SK-N-SH (cell line): ENCODE data around the gene CNP. TPM values are rescaled to one million over a fixed set of nuclear protein-coding genes. Genes with fewer than 3 reads are reported as not detected.

Source experiments
- CTCF ChIA-PET: fragments of 300-600, 350-600 bp; formaldehyde crosslinking; extraction: SDS; loops from one replicate; lab custom pipeline; 2021; lab: Yijun Ruan, JAX
- POLR2A ChIA-PET: fragments of 350-600 bp; sonication (Branson Sonifier 250); formaldehyde crosslinking; extraction: SDS; loops from one replicate; lab custom pipeline; 2020; ENCODE audit warnings: antibody characterized with exemption, inconsistent platforms; lab: Yijun Ruan, JAX
- DNase-seq: peaks from one replicate; pipeline ENCODE4 v3.0.0; 2012
- H2AFZ ChIP-seq: fragments of 200-600 bp; sonication (generic); 2 replicates; pipeline ENCODE4 v1.8.1; 2016; ENCODE audit warnings: antibody characterized with exemption, mild to moderate bottlenecking, low read depth
- H3F3A ChIP-seq: fragments of 200-600 bp; sonication (generic); replicated peaks from 2 replicates; pipeline ENCODE3; 2016; ENCODE audit warnings: antibody characterized with exemption, mild to moderate bottlenecking; ENCODE audit not compliant: insufficient read depth
- H3K27ac ChIP-seq, 2 experiments: fragments of 200-500 bp in 1 of 2; fragments of 200-600 bp in 1 of 2; sonication (Bioruptor generic) in 1 of 2; sonication (generic), shearing (Covaris generic) in 1 of 2; 2 replicates each; pipeline versions ENCODE4 v1.5.1 to v1.6.1; 2014 to 2016; ENCODE audit warnings: low read depth in 2 of 2, inconsistent platforms in 1 of 2, low read length in 1 of 2, mild to moderate bottlenecking in 1 of 2, mixed read lengths in 1 of 2
- H3K27me3 ChIP-seq: fragments of 200-600 bp; sonication (generic), shearing (Covaris generic); 2 replicates; pipeline ENCODE4 v1.6.1; 2016; ENCODE audit warnings: mixed run types; ENCODE audit not compliant: insufficient read depth
- H3K36me3 ChIP-seq, 2 experiments: fragments of 200-500 bp in 1 of 2; fragments of 200-600 bp in 1 of 2; sonication (Bioruptor generic) in 1 of 2; sonication (generic) in 1 of 2; replicated peaks in 1 of 2; 2 replicates each; pipeline versions ENCODE3 to v1.5.1; 2014 to 2016; ENCODE audit warnings: low read length in 1 of 2, mild to moderate bottlenecking in 1 of 2; ENCODE audit not compliant: insufficient read depth in 2 of 2, control insufficient read depth in 1 of 2
- H3K4me1 ChIP-seq, 2 experiments: fragments of 200-500 bp in 1 of 2; fragments of 200-600 bp in 1 of 2; sonication (Bioruptor generic) in 1 of 2; sonication (generic), shearing (Covaris generic) in 1 of 2; 2 replicates each; pipeline versions ENCODE4 v1.5.1 to v1.6.1; 2014 to 2016; ENCODE audit warnings: low read depth in 1 of 2, low read length in 1 of 2, mixed run types in 1 of 2; ENCODE audit not compliant: insufficient read depth in 2 of 2, control insufficient read depth in 1 of 2
- H3K4me2 ChIP-seq: fragments of 200-600 bp; sonication (generic), shearing (Covaris generic); 2 replicates; pipeline ENCODE4 v1.6.1; 2017; ENCODE audit warnings: mixed run types
- H3K4me3 ChIP-seq, 2 experiments: fragments of 200-500 bp in 1 of 2; fragments of 200-600 bp in 1 of 2; sonication (Bioruptor generic) in 1 of 2; sonication (generic), shearing (Covaris generic) in 1 of 2; 2 replicates each; pipeline versions ENCODE4 v1.5.1 to v1.8.1; 2014 to 2016; ENCODE audit warnings: low read depth in 2 of 2, inconsistent platforms in 1 of 2, low read length in 1 of 2, mild to moderate bottlenecking in 1 of 2, mixed read lengths in 1 of 2, moderate library complexity in 1 of 2
- H3K79me2 ChIP-seq: fragments of 200-600 bp; sonication (generic); 2 replicates; pipeline ENCODE4 v1.8.1; 2017; ENCODE audit warnings: mild to moderate bottlenecking; ENCODE audit not compliant: insufficient read depth
- H3K9ac ChIP-seq: fragments of 200-600 bp; sonication (generic); 2 replicates; pipeline ENCODE4 v1.6.1; 2017; ENCODE audit warnings: mixed run types
- H3K9me2 ChIP-seq: fragments of 200-600 bp; sonication (generic); 2 replicates; pipeline ENCODE4 v1.6.1; 2017; ENCODE audit warnings: mixed run types
- H3K9me3 ChIP-seq: fragments of 200-600 bp; sonication (generic); 2 replicates; pipeline ENCODE4 v1.6.1; 2017; ENCODE audit warnings: mixed run types, mild to moderate bottlenecking, moderate library complexity
- H4K20me1 ChIP-seq: fragments of 200-600 bp; sonication (generic); 2 replicates; pipeline ENCODE4 v1.6.1; 2017; ENCODE audit warnings: mild to moderate bottlenecking, mixed run types; ENCODE audit not compliant: insufficient read depth
- CTCF ChIP-seq: fragments of 200-600 bp; sonication (generic); IDR thresholded peaks from 2 replicates; pipeline ENCODE4 v1.6.1; 2017; ENCODE audit warnings: antibody characterized with exemption, mild to moderate bottlenecking, moderate library complexity
- EP300 ChIP-seq, 2 experiments: IDR thresholded peaks; 2 replicates each; pipeline versions ENCODE4 v1.4.0 to v1.6.1; 2012; ENCODE audit warnings: borderline replicate concordance in 1 of 2, low read depth in 1 of 2, low read length in 1 of 2
- EZH2phosphoT487 ChIP-seq: fragments of 200-600 bp; sonication (generic); IDR thresholded peaks from 2 replicates; pipeline ENCODE4 v1.6.1; 2017; ENCODE audit warnings: low read depth, mixed run types, mild to moderate bottlenecking, antibody characterized with exemption, moderate library complexity, borderline replicate concordance
- FOSL2 ChIP-seq: IDR thresholded peaks from 2 replicates; pipeline ENCODE4 v1.4.0; 2012; ENCODE audit warnings: low read depth, mild to moderate bottlenecking, moderate library complexity, borderline replicate concordance
- FOXJ3 ChIP-seq: sonication (generic); formaldehyde crosslinking; IDR thresholded peaks from 2 replicates; pipeline ENCODE4 v1.5.1; 2020; ENCODE audit warnings: mild to moderate bottlenecking, missing genetic modification reagents
- FOXM1 ChIP-seq: IDR thresholded peaks from 2 replicates; pipeline ENCODE4 v1.4.0; 2012; ENCODE audit warnings: low read depth, mild to moderate bottlenecking
- IRF3 ChIP-seq: fragments of 150-350 bp; IDR thresholded peaks from 2 replicates; pipeline ENCODE4 v1.6.1; 2016; ENCODE audit warnings: mild to moderate bottlenecking, low read depth, low read length
- JUND ChIP-seq: IDR thresholded peaks from 2 replicates; pipeline ENCODE4 v1.4.0; 2012
- MEF2A ChIP-seq: IDR thresholded peaks from 2 replicates; pipeline ENCODE4 v1.4.0; 2012; ENCODE audit warnings: low read depth, borderline replicate concordance
- MXI1 ChIP-seq: IDR thresholded peaks from 2 replicates; pipeline ENCODE4 v1.6.1; 2012; ENCODE audit warnings: mild to moderate bottlenecking, low read depth, low read length, improper control_type of control experiment
- NRF1 ChIP-seq: IDR thresholded peaks from 2 replicates; pipeline ENCODE4 v1.6.1; 2012; ENCODE audit warnings: low read depth, mild to moderate bottlenecking, low read length
- PBX3 ChIP-seq: IDR thresholded peaks from 2 replicates; pipeline ENCODE4; 2012
- POLR2AphosphoS5 ChIP-seq: IDR thresholded peaks from 2 replicates; pipeline ENCODE4 v1.6.1; 2012; ENCODE audit warnings: low read depth, low read length
- SIN3A ChIP-seq: IDR thresholded peaks from 2 replicates; pipeline ENCODE4 v1.6.1; 2012; ENCODE audit warnings: low read depth, mild to moderate bottlenecking, low read length, moderate library complexity, borderline replicate concordance
- USF1 ChIP-seq: IDR thresholded peaks from 2 replicates; pipeline ENCODE4 v1.4.0; 2012; ENCODE audit warnings: low read depth, borderline replicate concordance
- ZBTB33 ChIP-seq: IDR thresholded peaks from 2 replicates; pipeline ENCODE4 v1.4.0; 2012; ENCODE audit warnings: low read depth, borderline replicate concordance
- WGBS: methylation state at CpG from one replicate; pipeline ENCODE4 v1.1.6; 2017; ENCODE audit warnings: low lambda C conversion rate; 5-methylcytosine and 5-hydroxymethylcytosine counted together
- polyA plus RNA-seq, 3 experiments: library from polyadenylated mRNA; depleted of rRNA; stranded (reverse); fragments of >200 nt; gene quantifications; 2 replicates each; pipeline ENCODE4 v1.2.3, GENCODE V29; 2012

Gene CNP
- polyA plus RNA-seq, 1 of the 3 experiments (the other 2 are of a cell fraction): 54.8 TPM

- H3K9me2 ChIP-seq: no peaks in the 10 kb centered on the region
- no peaks in the 10 kb centered on the region for H3K4me1 ChIP-seq
- H4K20me1 ChIP-seq: no peaks in the 10 kb centered on the region
- H3K9me3 ChIP-seq: no peaks in the 10 kb centered on the region
- CTCF ChIA-PET: interaction anchor here (0.6 to 1.6 kb wide), 4 partner anchors 9 to 64 kb away, joined by 3 to 5 read pairs (median 3); no protein-coding TSS in a partner anchor
- no peak for DNase-seq
- POLR2A ChIA-PET: interaction anchor here (1.4 kb wide), 1 partner anchor 10 kb away, joined by 3 read pairs; no protein-coding TSS in a partner anchor
- no peak overlapping the region for H3K9ac ChIP-seq
- no peak overlapping the region for H2AFZ ChIP-seq
- no peaks in the 10 kb centered on the region for H3K27me3 ChIP-seq
- H3K27ac ChIP-seq: peak overlapping the region in 1 of 2 experiments; percentile 4; a peak in 1 of 4 replicates
- WGBS: 84% methylated on average over 14 of the region's 14 CpGs
- H3K4me3 ChIP-seq: no peak overlapping the region
- H3K36me3 ChIP-seq: peaks cover 55 to 68% of the 10 kb centered on the region in 2 experiments
- no peak overlapping the region for H3K4me2 ChIP-seq
- peaks cover 2% of the 10 kb centered on the region for H3F3A ChIP-seq
- H3K79me2 ChIP-seq: peaks cover 7% of the 10 kb centered on the region; the same call in 1 of the 2 replicates
- TF ChIP-seq EZH2phosphoT487 (no peak), FOSL2 (peak; percentile 29; the same call in 1 of the 2 replicates), JUND (peak; percentile 34; the same call in 1 of the 2 replicates), ZBTB33 (no peak), FOXJ3 (no peak)
These were observed 15.6 kb downstream of the CNP start for GRCh38 chr17:41982026-41982760.

- CTCF ChIA-PET: interaction anchor here (0.7 to 1.3 kb wide), 3 partner anchors 16 to 25 kb away, joined by 3 to 4 read pairs (median 3); no protein-coding TSS in a partner anchor
- no peak overlapping the region for H3K4me3 ChIP-seq
- H4K20me1 ChIP-seq: no peaks in the 10 kb centered on the region
- DNase-seq: no peak
- no peak overlapping the region for H3K4me2 ChIP-seq
- H3K79me2 ChIP-seq: peaks cover 7% of the 10 kb centered on the region; the same call in 1 of the 2 replicates
- 98% methylated on average over 8 of the region's 8 CpGs for WGBS
- POLR2A ChIA-PET: no interaction called here
- H3K9me3 ChIP-seq: no peaks in the 10 kb centered on the region
- H3K9me2 ChIP-seq: no peaks in the 10 kb centered on the region
- H3K36me3 ChIP-seq: peaks cover 68 to 79% of the 10 kb centered on the region in 2 experiments
- no peak overlapping the region for H3K9ac ChIP-seq
- H3F3A ChIP-seq: peaks cover 6% of the 10 kb centered on the region
- H3K27me3 ChIP-seq: no peaks in the 10 kb centered on the region
- no peaks in the 10 kb centered on the region for H3K4me1 ChIP-seq
- no peak overlapping the region for H3K27ac ChIP-seq
- H2AFZ ChIP-seq: no peak overlapping the region
- TF ChIP-seq USF1 (no peak), EZH2phosphoT487 (no peak), CTCF (no peak), PBX3 (no peak), FOXJ3 (no peak), EP300 (IDR thresholded peaks at IDR 0.05; ENCODE audit: borderline replicate concordance in 1 of 2, low read depth in 1 of 2, low read length in 1 of 2) (no peak), MEF2A (no peak), SIN3A (no peak), POLR2AphosphoS5 (no peak), IRF3 (no peak), NRF1 (no peak), MXI1 (no peak), FOXM1 (no peak)
These were observed 17.9 kb downstream of the CNP start for GRCh38 chr17:41984454-41984853.
